Measurements from ENCODE around the gene ZIM2.

- TF ChIP-seq POU2F2 (IDR thresholded peaks at IDR 0.05; ENCODE audit: borderline replicate concordance, low read depth, low read length) (no peak), CTCF (IDR thresholded peaks at IDR 0.05 in 2 of 3, conservative IDR thresholded peaks at IDR 0.05 in 1 of 3; ENCODE audit: control insufficient read depth in 2 of 3, extremely low read depth in 1 of 3, insufficient read depth in 1 of 3, low read depth in 3 of 3, low read length in 3 of 3) (no peak), FOS (IDR thresholded peaks at IDR 0.05; ENCODE audit: borderline replicate concordance, extremely low read depth, insufficient read length) (no peak), SP1 (IDR thresholded peaks at IDR 0.05; ENCODE audit: low read depth, low read length) (no peak), REST (IDR thresholded peaks at IDR 0.05; ENCODE audit: low read depth, low read length) (no peak), IRF3 (IDR thresholded peaks at IDR 0.05) (no peak), CHD4 (IDR thresholded peaks at IDR 0.05) (no peak), CHD1 (IDR thresholded peaks at IDR 0.05; ENCODE audit: low read depth, low read length) (no peak), SMC3 (IDR thresholded peaks at IDR 0.05; ENCODE audit: borderline replicate concordance, low read length) (no peak), ZBED1 (IDR thresholded peaks at IDR 0.05; ENCODE audit: borderline replicate concordance) (no peak), POLR2AphosphoS5 (IDR thresholded peaks at IDR 0.05; ENCODE audit: low read length) (no peak), CHD2 (IDR thresholded peaks at IDR 0.05; ENCODE audit: borderline replicate concordance, low read depth, low read length) (no peak), EZH2 (IDR thresholded peaks at IDR 0.05; ENCODE audit: borderline replicate concordance, control insufficient read depth, low read depth, low read length) (no peak), POLR2A (IDR thresholded peaks at IDR 0.05; ENCODE audit: low read depth, low read length) (no peak)
These were observed 2.3 kb downstream of the ZIM2 start for GRCh38 chr19:56838024-56838908.
